Stimulated activated naive CD8-positive, alpha-beta T cell treated with anti-CD3 and anti-CD28 coated beads, Interleukin-15, Interleukin-2, amounts not matched to agents 100 ng/mL and 50 ng/mL, for 24 hours (primary cell): Measurements from ENCODE around the gene XCL2.

Source experiments
- H3K27ac Mint-ChIP-seq: one replicate; pipeline ENCODE4 v1.8.0; 2021; ENCODE audit warnings: mild to moderate bottlenecking, mixed read lengths
- H3K27me3 Mint-ChIP-seq: one replicate; pipeline ENCODE4 v1.8.0; 2021; ENCODE audit warnings: mixed read lengths
- H3K36me3 Mint-ChIP-seq: one replicate; pipeline ENCODE4 v1.8.0; 2021; ENCODE audit warnings: low read depth, mixed read lengths
- H3K4me1 Mint-ChIP-seq: one replicate; pipeline ENCODE4 v1.8.0; 2021; ENCODE audit warnings: low read depth, mixed read lengths
- H3K4me3 Mint-ChIP-seq: one replicate; pipeline ENCODE4 v1.8.0; 2021; ENCODE audit warnings: mild to moderate bottlenecking, mixed read lengths
- H3K9me3 Mint-ChIP-seq: one replicate; pipeline ENCODE4 v1.8.0; 2021; ENCODE audit warnings: mixed read lengths

XCL2 gene

GRCh38 chr1:168572633-168573032, 28.8 kb upstream of the XCL2 start:
- no peaks in the 10 kb centered on the region for H3K27me3 Mint-ChIP-seq
- H3K4me3 Mint-ChIP-seq: no peak overlapping the region
- peaks cover 14% of the 10 kb centered on the region for H3K36me3 Mint-ChIP-seq
- no peaks in the 10 kb centered on the region for H3K9me3 Mint-ChIP-seq
- H3K4me1 Mint-ChIP-seq: peaks cover 42% of the 10 kb centered on the region
- H3K27ac Mint-ChIP-seq: peak overlapping the region; percentile 64

GRCh38 chr1:168570652-168571051, 26.9 kb upstream of the XCL2 start:
- no peak overlapping the region for H3K4me3 Mint-ChIP-seq
- H3K4me1 Mint-ChIP-seq: peaks cover 34% of the 10 kb centered on the region

GRCh38 chr1:168568346-168568745, 24.5 kb upstream of the XCL2 start:
- Mint-ChIP-seq H3K4me1 (peaks cover 14% of the 10 kb centered on the region), H3K4me3 (no peak overlapping the region), H3K36me3 (no peaks in the 10 kb centered on the region), H3K27me3 (no peaks in the 10 kb centered on the region), H3K27ac (no peak overlapping the region), H3K9me3 (no peaks in the 10 kb centered on the region)

More at GRCh38 chr1:168570652-168571051, 26.9 kb upstream of the XCL2 start:
- no peaks in the 10 kb centered on the region for H3K27me3 Mint-ChIP-seq
- no peaks in the 10 kb centered on the region for H3K9me3 Mint-ChIP-seq
- H3K36me3 Mint-ChIP-seq: no peaks in the 10 kb centered on the region
- no peak overlapping the region for H3K27ac Mint-ChIP-seq

- Mint-ChIP-seq H3K9me3 (peaks cover 3% of the 10 kb centered on the region), H3K4me1 (peaks cover 13% of the 10 kb centered on the region), H3K36me3 (no peaks in the 10 kb centered on the region), H3K4me3 (no peak overlapping the region), H3K27ac (no peak overlapping the region), H3K27me3 (no peaks in the 10 kb centered on the region)
These were observed 23.8 kb upstream of the XCL2 start for GRCh38 chr1:168567568-168567967.

- no peak overlapping the region for H3K4me3 Mint-ChIP-seq
- peaks cover 10% of the 10 kb centered on the region for H3K4me1 Mint-ChIP-seq
- peaks cover 4% of the 10 kb centered on the region for H3K9me3 Mint-ChIP-seq
- no peaks in the 10 kb centered on the region for H3K36me3 Mint-ChIP-seq
- no peak overlapping the region for H3K27ac Mint-ChIP-seq
- no peaks in the 10 kb centered on the region for H3K27me3 Mint-ChIP-seq
These were observed 23.2 kb upstream of the XCL2 start for GRCh38 chr1:168567007-168567406.

- H3K9me3 Mint-ChIP-seq: peaks cover 7% of the 10 kb centered on the region
- H3K36me3 Mint-ChIP-seq: no peaks in the 10 kb centered on the region
- no peak overlapping the region for H3K4me3 Mint-ChIP-seq
- no peak overlapping the region for H3K27ac Mint-ChIP-seq
- H3K4me1 Mint-ChIP-seq: peaks cover 10% of the 10 kb centered on the region
- no peaks in the 10 kb centered on the region for H3K27me3 Mint-ChIP-seq
These were observed 22.0 kb upstream of the XCL2 start for GRCh38 chr1:168565825-168566224.

- no peaks in the 10 kb centered on the region for H3K27me3 Mint-ChIP-seq
- H3K36me3 Mint-ChIP-seq: no peaks in the 10 kb centered on the region
- no peak overlapping the region for H3K4me3 Mint-ChIP-seq
- H3K9me3 Mint-ChIP-seq: peaks cover 7% of the 10 kb centered on the region
- peaks cover 25% of the 10 kb centered on the region for H3K4me1 Mint-ChIP-seq
- no peak overlapping the region for H3K27ac Mint-ChIP-seq
These were observed 18.2 kb upstream of the XCL2 start for GRCh38 chr1:168561989-168562388.

- Mint-ChIP-seq H3K27me3 (no peaks in the 10 kb centered on the region), H3K27ac (no peak overlapping the region), H3K36me3 (no peaks in the 10 kb centered on the region), H3K4me1 (peaks cover 41% of the 10 kb centered on the region), H3K9me3 (peaks cover 7% of the 10 kb centered on the region), H3K4me3 (no peak overlapping the region)
These were observed 16.6 kb upstream of the XCL2 start for GRCh38 chr1:168560370-168560769.

GRCh38 chr1:168556647-168557046, 12.8 kb upstream of the XCL2 start:
- H3K9me3 Mint-ChIP-seq: no peaks in the 10 kb centered on the region
- peaks cover 68% of the 10 kb centered on the region for H3K4me1 Mint-ChIP-seq
- H3K36me3 Mint-ChIP-seq: no peaks in the 10 kb centered on the region
- H3K27ac Mint-ChIP-seq: peak overlapping the region; percentile 50
- peak overlapping the region; percentile 69 for H3K4me3 Mint-ChIP-seq
- no peaks in the 10 kb centered on the region for H3K27me3 Mint-ChIP-seq

GRCh38 chr1:168555508-168556046, 11.8 kb upstream of the XCL2 start:
- H3K36me3 Mint-ChIP-seq: no peaks in the 10 kb centered on the region
- H3K27me3 Mint-ChIP-seq: no peaks in the 10 kb centered on the region
- H3K4me3 Mint-ChIP-seq: peak overlapping the region; percentile 76
- peak overlapping the region; percentile 96 for H3K27ac Mint-ChIP-seq
- peaks cover 78% of the 10 kb centered on the region for H3K4me1 Mint-ChIP-seq
- H3K9me3 Mint-ChIP-seq: peaks cover 6% of the 10 kb centered on the region

GRCh38 chr1:168554603-168555483, 11.0 kb upstream of the XCL2 start:
- peaks cover 79% of the 10 kb centered on the region for H3K4me1 Mint-ChIP-seq
- no peaks in the 10 kb centered on the region for H3K27me3 Mint-ChIP-seq
- H3K4me3 Mint-ChIP-seq: peak overlapping the region; percentile 76
- H3K9me3 Mint-ChIP-seq: peaks cover 6% of the 10 kb centered on the region
- H3K27ac Mint-ChIP-seq: peak overlapping the region; percentile 96
- no peaks in the 10 kb centered on the region for H3K36me3 Mint-ChIP-seq

- Mint-ChIP-seq H3K9me3 (peaks cover 6% of the 10 kb centered on the region), H3K4me3 (peak overlapping the region; percentile 76), H3K27ac (peak overlapping the region; percentile 96), H3K36me3 (no peaks in the 10 kb centered on the region), H3K27me3 (no peaks in the 10 kb centered on the region), H3K4me1 (peaks cover 79% of the 10 kb centered on the region)
These were observed 10.1 kb upstream of the XCL2 start for GRCh38 chr1:168553680-168554553.

- Mint-ChIP-seq H3K4me3 (peak overlapping the region; percentile 65), H3K36me3 (no peaks in the 10 kb centered on the region), H3K27ac (peak overlapping the region; percentile 96), H3K9me3 (peaks cover 6% of the 10 kb centered on the region), H3K4me1 (peaks cover 73% of the 10 kb centered on the region), H3K27me3 (no peaks in the 10 kb centered on the region)
These were observed 9.2 kb upstream of the XCL2 start for GRCh38 chr1:168552961-168553360.

GRCh38 chr1:168551688-168552087, 7.9 kb upstream of the XCL2 start:
- Mint-ChIP-seq H3K27me3 (no peaks in the 10 kb centered on the region), H3K9me3 (peaks cover 9% of the 10 kb centered on the region), H3K4me3 (no peak overlapping the region), H3K36me3 (no peaks in the 10 kb centered on the region), H3K27ac (no peak overlapping the region), H3K4me1 (peaks cover 61% of the 10 kb centered on the region)

- peaks cover 3% of the 10 kb centered on the region for H3K27me3 Mint-ChIP-seq
- no peaks in the 10 kb centered on the region for H3K36me3 Mint-ChIP-seq
- no peak overlapping the region for H3K4me3 Mint-ChIP-seq
- H3K9me3 Mint-ChIP-seq: peaks cover 13% of the 10 kb centered on the region
- peak overlapping the region; percentile 53 for H3K27ac Mint-ChIP-seq
- peaks cover 56% of the 10 kb centered on the region for H3K4me1 Mint-ChIP-seq
These were observed 7.2 kb upstream of the XCL2 start for GRCh38 chr1:168550971-168551370.
